ENCODE data around the gene OR10AD1. TPM values are rescaled to one million over a fixed set of nuclear protein-coding genes. Genes with fewer than 3 reads are reported as not detected.

The OR10AD1 gene
- total and polyA plus RNA-seq, 2 donors (not counting 1 experiment from before 2014, with no cell fraction given) = not detected

DNA sequence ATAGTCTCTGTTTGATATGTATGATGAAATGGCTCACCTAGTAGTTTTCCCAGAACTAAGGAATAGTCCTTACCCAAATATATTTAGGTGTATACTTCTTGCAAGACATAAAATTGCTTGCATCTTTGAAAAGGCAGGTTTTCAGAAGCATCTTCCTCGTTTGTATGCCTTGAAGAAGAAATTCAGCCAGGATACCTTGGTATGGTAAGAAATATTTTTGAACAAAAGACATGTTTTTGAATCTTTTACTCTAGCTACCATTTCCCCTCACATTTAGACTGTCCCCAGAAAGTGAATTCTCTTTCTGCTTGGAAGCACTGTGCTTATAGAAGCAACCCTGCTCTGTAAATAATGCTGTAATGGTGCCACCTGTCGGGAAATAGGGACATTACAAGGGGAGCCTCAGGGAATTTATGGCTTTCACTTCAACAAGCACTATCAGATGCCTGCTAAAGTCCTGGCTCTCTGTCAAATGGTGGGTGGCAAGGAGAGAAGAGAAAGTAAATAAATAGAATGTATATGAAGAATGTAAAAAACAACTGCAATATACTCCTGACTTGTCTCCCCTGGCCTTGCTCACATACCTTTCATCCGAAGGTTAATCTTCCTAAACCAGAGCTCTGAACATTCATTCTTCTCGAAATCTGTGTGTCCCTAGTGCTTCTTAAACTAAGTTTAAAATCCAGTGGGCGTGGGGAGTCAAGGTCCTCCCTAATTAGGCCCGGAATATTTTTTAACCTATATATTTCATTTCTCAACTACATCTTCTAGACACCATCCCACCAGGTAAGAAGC, 13.6 kb downstream of the OR10AD1 start:
- peak; percentile 53 to 75 for DNase-seq (ENCODE audit: low read depth in 2 of 2)
- Histone ChIP-seq H3K79me2 (ENCODE audit: control insufficient read depth, insufficient read depth, low read length) (no peaks in the 10 kb centered on the region), H3K4me1 (ENCODE audit: control insufficient read depth, extremely low read depth, insufficient read depth, low read length) (no peaks in the 10 kb centered on the region), H3K36me3 (ENCODE audit: control insufficient read depth, insufficient read depth, low read length) (no peaks in the 10 kb centered on the region), H2AFZ (ENCODE audit: low read length) (no peak overlapping the region), H3K9ac (ENCODE audit: insufficient read depth, low read length) (no peak overlapping the region), H3K4me3 (replicated peaks in 1 of 4; ENCODE audit: control extremely low read depth in 1 of 4, insufficient read depth in 1 of 4, low read depth in 3 of 4, low read length in 4 of 4) (no peak overlapping the region), H3K27ac (ENCODE audit: insufficient read depth, low read length) (no peak overlapping the region), H3K4me2 (ENCODE audit: extremely low read depth, insufficient read depth, low read length) (no peak overlapping the region), H3K27me3 (ENCODE audit: control insufficient read depth, insufficient read depth, low read length) (peaks cover 26% of the 10 kb centered on the region), H3K9me3 (ENCODE audit: control insufficient read depth, insufficient read depth, low read depth, low read length) (no peaks in the 10 kb centered on the region), H4K20me1 (ENCODE audit: control insufficient read depth, extremely low read depth, insufficient read depth, low read length) (no peaks in the 10 kb centered on the region)
- peak; percentile 76 to 95 for TF ChIP-seq CTCF (conservative IDR thresholded peaks at IDR 0.05 in 1 of 2, IDR thresholded peaks at IDR 0.05 in 1 of 2; ENCODE audit: low read depth in 1 of 2, low read length in 2 of 2)
- no peak for TF ChIP-seq EZH2 (IDR thresholded peaks at IDR 0.05; ENCODE audit: low read length, missing control alignments)

DNA sequence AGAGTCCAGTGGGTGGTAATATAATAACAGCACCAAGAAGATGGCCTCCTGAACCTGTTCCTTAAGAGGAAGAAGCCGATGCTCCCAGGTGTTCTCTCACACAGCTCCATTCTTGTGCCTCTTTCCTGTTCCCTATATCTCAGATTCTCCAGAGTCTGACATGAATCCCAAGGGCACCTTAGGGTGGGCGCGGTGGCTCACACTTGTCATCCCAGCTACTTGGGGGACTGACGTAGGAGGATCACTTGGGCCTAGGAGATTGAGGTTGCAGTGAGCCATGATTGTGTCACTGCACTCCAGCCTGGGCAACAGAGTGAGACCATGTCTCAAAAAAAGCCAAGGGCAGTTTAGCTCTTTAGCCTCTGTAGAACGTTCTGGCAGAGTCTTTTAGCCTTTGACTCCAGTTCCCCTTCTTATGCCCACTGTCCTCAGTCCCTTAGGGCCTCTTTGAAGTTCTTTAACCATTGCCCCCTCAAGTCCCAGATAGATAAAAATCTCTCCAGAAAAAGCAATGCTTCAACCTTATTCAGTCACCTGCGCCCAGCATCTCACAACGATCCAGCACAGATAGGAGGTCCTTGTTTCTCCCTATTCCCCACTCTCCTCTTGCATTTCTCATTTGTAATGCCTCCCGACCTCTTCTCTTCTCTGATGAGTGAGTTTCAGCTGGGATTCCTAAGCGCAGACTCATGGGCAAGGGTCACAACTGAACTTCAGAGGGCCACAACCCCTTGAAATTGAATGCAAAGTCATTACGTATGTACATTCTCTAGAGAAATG, 15.0 kb downstream of the OR10AD1 start:
- TF ChIP-seq EZH2 (IDR thresholded peaks at IDR 0.05; ENCODE audit: low read length, missing control alignments) = no peak
- TF ChIP-seq CTCF (conservative IDR thresholded peaks at IDR 0.05 in 1 of 2, IDR thresholded peaks at IDR 0.05 in 1 of 2; ENCODE audit: low read depth in 1 of 2, low read length in 2 of 2) = no peak
- Histone ChIP-seq H3K36me3 (ENCODE audit: control insufficient read depth, insufficient read depth, low read length) (no peaks in the 10 kb centered on the region), H3K79me2 (ENCODE audit: control insufficient read depth, insufficient read depth, low read length) (no peaks in the 10 kb centered on the region), H3K9me3 (ENCODE audit: control insufficient read depth, insufficient read depth, low read depth, low read length) (no peaks in the 10 kb centered on the region), H3K4me2 (ENCODE audit: extremely low read depth, insufficient read depth, low read length) (no peak overlapping the region), H3K27ac (ENCODE audit: insufficient read depth, low read length) (no peak overlapping the region), H3K9ac (ENCODE audit: insufficient read depth, low read length) (no peak overlapping the region), H3K27me3 (ENCODE audit: control insufficient read depth, insufficient read depth, low read length) (peaks cover 33% of the 10 kb centered on the region), H3K4me1 (ENCODE audit: control insufficient read depth, extremely low read depth, insufficient read depth, low read length) (no peaks in the 10 kb centered on the region), H4K20me1 (ENCODE audit: control insufficient read depth, extremely low read depth, insufficient read depth, low read length) (no peaks in the 10 kb centered on the region), H3K4me3 (replicated peaks in 1 of 4; ENCODE audit: control extremely low read depth in 1 of 4, insufficient read depth in 1 of 4, low read depth in 3 of 4, low read length in 4 of 4) (no peak overlapping the region), H2AFZ (ENCODE audit: low read length) (no peak overlapping the region)
- no peak for DNase-seq (ENCODE audit: low read depth in 2 of 2)

DNA sequence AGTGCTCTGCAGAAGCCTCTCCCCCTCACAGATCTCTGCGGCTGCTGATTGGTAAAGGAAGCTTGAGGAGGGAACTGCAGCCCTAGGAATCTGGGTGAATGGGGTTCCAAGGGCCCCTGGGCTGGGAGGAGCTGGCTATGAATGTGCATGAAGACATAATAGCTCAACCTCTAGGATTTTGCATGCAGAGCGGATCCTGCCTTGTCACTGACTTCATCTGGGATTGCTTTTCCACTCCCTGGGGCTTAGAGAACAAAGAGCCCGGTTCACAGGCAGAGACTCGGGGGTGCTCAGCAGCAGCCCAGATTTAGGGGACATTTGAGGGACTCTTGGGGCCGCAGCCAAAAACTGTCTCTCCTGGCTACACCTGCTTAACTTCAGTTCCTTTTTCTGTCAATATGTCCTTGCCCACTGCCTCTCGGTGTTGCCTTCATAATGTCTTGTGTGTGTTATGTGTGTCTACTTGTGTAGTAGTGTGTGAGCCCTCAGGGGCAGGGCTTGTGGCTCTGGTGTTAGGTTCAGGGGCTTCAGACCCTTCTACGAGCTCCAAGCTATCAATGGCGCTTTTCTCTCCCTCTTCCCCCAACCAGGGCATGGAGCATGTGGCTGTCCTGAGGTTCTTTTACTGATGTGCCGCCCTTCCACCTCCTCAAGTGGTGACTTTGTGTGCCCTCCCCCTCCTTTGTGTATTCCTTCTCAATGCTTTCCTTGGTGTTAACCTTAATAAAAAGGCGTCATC, 17.7 kb downstream of the OR10AD1 start:
- no peak for DNase-seq (ENCODE audit: low read depth in 2 of 2)
- H3K27ac ChIP-seq (ENCODE audit: insufficient read depth, low read length) = no peak overlapping the region
- no peak overlapping the region for H3K4me3 ChIP-seq (replicated peaks in 1 of 4; ENCODE audit: control extremely low read depth in 1 of 4, insufficient read depth in 1 of 4, low read depth in 3 of 4, low read length in 4 of 4)
- TF ChIP-seq CTCF (conservative IDR thresholded peaks at IDR 0.05 in 1 of 2, IDR thresholded peaks at IDR 0.05 in 1 of 2; ENCODE audit: low read depth in 1 of 2, low read length in 2 of 2) = no peak
- no peaks in the 10 kb centered on the region for H3K9me3 ChIP-seq (ENCODE audit: control insufficient read depth, insufficient read depth, low read depth, low read length)
- H3K9ac ChIP-seq (ENCODE audit: insufficient read depth, low read length) = no peak overlapping the region
- peaks cover 4% of the 10 kb centered on the region for H3K4me1 ChIP-seq (ENCODE audit: control insufficient read depth, extremely low read depth, insufficient read depth, low read length)
- no peaks in the 10 kb centered on the region for H3K36me3 ChIP-seq (ENCODE audit: control insufficient read depth, insufficient read depth, low read length)
- peaks cover 46% of the 10 kb centered on the region for H3K27me3 ChIP-seq (ENCODE audit: control insufficient read depth, insufficient read depth, low read length)
- H3K79me2 ChIP-seq (ENCODE audit: control insufficient read depth, insufficient read depth, low read length) = no peaks in the 10 kb centered on the region
- H3K4me2 ChIP-seq (ENCODE audit: extremely low read depth, insufficient read depth, low read length) = no peak overlapping the region
- H2AFZ ChIP-seq (ENCODE audit: low read length) = no peak overlapping the region
- H4K20me1 ChIP-seq (ENCODE audit: control insufficient read depth, extremely low read depth, insufficient read depth, low read length) = no peaks in the 10 kb centered on the region

Data from fibroblast of lung (primary cell).